Measurements from ENCODE around the gene CA10.

Gene CA10

DNA sequence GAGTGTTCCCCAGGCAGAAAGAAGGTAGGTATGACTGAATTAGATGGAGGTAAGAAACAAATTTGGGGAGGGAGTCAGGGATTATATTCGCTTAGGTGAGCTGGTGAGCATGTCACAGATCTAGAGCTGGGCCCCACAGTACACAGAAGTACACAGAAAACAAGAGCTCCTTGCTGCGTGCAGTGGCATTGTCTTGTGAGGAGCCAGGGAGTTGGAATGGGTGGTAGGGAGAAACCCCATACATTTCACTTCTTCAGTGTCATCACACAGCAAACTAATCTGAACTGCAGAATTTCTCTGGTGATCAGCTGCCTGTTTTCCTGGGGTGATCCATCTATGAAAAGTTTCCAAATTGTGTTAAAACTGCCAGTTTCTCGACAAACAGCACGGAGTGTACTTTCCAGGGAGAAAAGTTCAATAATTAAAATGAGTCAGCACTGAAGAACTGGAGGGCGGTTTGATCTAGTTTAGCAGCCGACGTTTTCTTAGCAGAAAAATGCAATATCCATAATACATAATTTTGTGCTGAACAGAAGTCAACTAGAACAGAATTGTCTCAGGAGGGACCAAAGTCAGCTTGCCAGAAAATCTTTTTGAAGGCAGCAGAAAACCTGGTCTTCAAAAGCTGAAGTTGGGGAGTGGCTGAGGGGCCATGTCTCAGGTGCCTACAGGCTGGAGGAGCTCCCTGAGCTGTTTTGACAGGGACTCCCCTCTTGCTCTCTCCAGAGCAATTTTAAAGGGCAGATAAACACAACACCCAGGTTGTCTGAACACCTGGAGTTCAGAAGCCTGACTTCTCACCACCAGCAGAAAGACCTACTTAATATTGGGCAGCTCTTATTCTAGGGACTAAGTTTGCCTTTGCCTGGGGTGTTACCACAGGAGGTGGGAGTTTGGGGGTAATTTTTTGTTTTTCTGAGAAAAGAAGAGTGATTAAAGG lies 448.6 kb downstream of the CA10 start:
- DNase-seq = no peak

DNA sequence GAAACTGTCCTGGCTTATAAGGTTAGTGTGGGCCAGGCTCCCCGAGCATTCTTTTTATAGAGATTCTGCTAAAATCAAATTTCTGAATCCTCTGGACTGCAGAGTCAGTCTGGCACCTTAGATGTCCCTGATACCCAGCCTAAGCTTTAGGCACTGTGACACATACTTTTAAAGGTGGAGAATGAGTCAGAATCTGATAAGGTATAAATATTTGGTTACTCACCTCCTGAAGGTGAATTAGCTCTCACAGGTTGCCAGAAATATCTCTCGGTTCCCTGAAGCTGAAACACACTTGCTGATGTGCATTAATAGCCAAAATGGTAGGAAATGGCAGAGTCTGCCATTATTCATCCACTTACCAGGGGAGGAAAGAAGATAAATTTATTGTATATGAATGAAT lies 451.3 kb downstream of the CA10 start:
- no peak for DNase-seq

DNA sequence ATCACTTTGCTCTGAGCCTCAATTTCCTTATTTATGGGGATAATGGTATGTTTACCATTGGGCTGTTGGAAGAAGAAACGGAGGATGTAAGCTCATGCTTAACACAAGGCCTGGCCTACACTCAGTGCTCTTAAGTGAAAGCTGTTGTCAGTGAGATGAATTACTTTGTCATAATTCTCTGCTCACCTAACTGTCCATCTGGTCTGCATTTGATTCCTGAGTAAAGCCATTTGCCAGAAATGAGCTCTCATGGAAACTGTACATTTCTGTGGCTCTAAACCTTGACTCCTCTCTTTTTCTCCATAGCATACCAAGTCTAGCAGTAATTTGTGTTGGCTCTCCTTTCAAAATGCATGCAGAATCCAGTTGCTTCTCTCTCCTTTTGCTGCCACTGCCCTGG lies 452.4 kb downstream of the CA10 start:
- DNase-seq = no peak

DNA sequence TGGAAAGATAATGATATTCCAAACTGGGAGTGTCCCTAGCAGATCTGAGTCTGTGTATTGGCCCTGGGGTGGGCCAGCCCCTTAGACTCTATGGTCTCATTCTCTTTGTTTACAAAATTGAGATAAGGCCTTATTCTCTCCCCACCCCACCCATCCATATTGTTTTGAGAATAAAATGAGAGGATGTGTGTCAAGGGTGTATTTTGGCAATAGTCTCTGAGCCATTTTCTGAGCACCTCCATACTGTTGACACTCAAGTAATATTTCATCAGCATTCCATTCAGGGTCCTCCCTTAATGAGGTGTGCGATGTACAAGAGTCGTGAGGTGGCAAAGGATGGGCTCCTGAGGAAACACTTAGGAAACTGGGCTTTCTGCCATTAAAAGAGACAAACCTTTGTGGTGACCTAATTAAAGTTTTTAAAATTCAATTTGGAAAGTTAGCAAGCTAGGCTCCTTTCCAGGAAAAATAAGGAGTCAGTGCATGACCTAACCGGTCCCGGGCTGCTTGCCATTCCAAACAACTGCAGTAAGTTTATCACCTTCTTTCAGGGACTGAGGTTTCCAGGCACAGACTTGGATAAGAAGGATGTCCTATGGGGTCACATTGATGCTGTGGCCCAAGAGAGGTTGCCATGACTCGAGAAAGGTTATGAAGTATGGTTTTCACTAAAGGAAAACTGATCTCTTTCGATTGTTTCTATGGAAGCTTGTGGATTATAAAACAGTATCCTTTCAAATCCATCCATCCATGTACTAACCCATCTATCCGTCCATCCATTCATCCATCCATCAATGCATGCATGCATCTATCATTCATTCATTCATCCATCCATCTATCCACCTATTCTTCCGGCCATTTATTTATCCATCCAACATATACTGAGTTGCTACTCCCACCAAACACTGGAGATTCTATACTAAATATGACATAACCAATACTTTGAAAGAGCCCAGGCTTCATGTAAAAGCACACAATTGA lies 454.9 kb downstream of the CA10 start:
- no peak for DNase-seq

DNA sequence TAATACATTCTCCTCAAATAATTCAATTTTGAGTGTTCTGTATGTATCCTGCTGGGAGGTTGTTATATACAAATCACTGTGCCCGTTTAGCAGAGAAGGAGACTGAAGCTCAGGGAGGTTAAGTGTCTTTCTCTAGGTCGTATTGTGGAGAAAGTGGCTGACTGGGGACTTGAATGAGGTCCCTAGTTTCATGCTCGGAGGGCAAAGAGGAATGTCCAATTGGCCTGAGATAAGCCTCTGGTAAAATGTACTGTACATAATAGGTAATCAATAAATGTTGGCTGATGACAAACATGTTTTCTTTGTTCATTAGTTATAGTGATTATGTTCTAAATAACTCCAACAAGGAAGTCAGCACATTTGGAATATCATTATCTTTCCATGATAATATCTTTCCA lies 455.6 kb downstream of the CA10 start:
- DNase-seq = no peak

DNA sequence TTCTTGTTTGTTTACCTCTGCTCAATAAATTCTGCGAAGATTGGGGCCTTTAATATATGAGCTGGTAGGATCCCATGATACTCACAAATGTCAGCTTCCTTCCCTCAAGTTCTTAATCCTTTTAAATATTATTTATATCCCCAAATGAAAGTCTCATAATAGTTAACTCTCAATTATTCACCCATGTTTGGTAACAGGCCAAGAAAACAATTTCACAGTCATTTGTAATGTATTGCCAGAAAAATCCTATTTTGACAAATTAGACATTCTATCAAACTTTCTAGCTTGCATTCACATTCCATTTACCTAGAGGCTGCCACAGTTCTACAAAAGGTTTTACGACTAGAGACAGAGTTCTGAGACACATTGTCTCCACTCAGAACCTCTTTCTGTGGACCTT lies 457.0 kb downstream of the CA10 start:
- DNase-seq = no peak

DNA sequence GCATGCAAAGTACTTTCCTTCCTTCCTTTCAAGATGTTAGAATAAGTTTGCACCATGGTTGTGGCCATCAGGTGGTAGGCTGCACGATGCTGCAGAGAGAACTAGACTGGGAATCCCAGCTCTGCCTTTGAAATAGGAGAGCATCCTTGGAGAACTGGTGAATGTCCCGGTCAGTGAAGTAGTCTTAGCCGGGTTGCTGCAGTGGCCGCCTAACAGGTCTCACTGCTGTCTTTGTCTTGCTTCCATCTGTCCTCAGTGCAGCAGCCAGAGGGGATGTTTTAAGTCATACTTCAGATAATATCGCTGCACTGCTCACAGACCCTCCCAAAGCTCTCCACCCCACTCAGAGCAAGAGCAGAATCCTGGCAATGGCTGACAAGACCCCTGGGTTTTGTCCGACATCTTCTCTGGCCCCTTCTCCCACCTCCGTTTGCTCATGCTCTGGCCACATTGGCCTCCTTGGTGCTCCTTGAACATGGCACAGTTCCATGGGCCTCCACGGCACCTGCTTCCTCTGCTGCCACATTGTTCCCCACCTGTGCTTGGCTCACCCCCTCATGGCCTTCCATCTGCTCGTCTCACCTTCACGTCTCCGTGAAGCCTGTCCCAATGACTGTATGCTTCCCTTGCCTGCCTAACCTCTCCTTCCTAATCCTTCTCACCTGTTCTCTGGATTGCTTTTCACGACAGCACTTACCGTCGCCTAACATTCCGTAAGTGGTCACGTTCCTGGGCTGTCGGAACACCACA lies 458.3 kb downstream of the CA10 start:
- DNase-seq = no peak

DNA sequence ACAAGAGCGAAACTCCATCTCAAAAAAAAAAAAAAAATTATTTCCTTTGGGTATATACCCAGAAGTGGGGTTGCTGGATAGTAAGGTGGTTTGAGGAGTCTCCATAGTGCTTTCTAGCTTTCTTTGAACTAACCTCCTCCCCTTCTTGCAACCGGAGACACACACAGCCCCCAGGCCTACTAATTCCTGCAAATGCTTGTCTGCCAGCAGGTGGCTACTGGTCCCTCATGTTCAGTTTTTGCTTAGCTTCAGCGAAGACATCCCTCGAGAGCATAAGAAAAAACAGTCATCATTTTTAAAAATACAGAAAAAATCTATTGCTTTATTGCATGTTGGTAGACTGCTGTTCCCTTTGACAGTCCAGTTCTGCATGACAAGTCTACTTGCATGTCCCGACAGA lies 459.2 kb downstream of the CA10 start:
- no peak for DNase-seq

DNA sequence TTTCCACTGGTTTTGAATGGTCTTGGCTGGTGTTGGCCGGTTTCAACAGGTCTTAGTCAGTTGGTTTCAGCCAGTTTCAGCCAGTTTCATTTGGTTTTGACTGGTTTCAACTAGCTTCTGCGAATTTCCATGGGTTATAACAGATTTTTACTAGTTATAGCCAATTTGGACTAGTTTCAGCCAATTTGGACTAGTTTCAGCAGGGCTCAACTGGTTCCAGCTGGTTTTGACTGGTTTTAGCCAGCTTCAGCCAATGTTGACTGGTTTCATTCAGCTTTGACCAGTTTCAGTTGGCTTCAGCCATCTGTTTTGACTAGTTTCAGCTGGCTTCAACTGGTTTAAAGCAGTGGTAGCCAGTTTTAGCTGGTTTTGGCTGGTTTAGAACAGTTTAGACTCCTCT lies 465.6 kb downstream of the CA10 start:
- no peak for DNase-seq

DNA sequence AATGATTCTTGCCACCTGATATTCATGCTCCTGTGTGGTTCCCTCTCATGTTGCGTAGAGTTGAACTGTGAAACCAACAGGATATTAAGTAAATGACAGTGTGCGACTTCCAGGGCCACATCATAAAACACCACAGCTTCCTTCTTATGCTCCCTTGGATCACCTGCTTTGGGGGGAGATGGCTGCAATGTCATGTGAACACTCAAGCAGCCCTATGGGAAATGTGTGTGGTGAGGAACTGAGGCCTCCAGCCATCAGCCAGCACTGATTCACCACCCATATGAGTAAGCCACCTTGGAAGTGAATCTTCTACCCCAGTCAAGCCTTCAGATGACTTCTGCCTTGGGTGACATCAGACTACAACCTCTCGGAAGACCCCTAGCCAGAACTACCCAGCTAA lies 470.6 kb downstream of the CA10 start:
- no peak for DNase-seq

DNA sequence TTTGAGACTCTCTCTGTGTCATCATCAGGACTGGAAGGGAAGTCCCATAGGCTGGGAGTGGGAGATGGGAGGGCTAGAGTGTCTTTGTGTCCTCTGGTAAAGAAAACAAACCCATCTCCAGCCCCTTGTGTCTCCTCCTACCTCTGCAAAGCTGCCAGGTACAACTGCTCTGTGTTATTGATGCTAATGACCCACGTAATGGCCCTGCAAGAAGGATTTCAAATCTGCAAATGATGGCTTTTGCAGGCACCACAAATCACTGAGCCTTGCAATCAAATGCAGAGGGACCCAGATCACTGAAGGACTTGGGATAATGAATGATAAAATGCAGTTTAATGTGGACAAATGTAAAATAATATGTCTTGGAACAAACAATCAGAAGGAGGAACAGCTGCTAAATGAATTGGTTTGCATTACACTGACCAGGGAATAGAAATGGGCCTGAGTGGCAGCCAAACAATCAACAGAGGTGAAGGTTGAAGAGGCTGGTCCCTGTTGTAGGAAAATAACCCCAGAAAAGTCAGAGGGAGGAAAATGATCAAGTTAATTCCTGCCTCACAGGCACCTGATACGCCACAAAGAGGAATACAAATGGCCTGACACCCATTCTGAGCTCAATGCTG lies 473.1 kb downstream of the CA10 start:
- no peak for DNase-seq

DNA sequence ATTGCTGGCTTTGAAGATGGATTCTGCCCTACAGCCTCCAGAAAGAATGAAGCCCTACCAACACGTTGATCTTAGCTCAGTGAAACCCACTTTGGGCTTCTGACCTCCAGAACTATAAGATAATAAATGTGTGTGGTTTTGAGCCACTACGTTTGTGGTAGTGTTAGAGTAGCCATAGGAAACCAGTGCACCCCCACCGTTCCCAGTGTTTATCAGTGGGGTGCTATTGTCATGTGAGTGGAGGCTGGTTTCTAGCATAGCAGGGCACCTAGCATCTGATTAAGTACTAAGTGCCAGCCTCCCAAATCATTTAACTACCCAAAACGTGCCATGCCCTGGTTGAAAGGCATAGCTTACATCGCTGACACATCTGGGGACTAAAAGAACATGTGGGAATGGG lies 474.3 kb downstream of the CA10 start:
- DNase-seq = no peak

DNA sequence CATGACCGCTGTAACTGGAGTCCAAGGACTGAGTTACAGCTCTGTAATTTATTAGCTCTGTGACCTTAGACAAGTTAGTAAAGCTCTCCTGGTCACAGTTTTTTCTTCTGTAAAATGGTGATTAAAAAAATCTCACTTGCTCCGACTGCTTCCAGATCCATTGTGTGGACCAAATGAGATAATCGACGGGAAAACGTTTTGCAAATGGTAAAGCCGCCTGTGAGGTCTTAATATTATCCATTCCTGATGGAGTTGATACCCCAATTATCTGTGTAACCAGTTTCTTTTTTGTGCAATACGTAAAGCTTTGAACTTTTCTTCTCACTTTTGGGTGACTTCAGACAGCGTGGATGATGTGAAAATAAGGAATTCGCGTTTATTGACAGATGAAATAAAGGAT lies 475.2 kb downstream of the CA10 start:
- no peak for DNase-seq

DNA sequence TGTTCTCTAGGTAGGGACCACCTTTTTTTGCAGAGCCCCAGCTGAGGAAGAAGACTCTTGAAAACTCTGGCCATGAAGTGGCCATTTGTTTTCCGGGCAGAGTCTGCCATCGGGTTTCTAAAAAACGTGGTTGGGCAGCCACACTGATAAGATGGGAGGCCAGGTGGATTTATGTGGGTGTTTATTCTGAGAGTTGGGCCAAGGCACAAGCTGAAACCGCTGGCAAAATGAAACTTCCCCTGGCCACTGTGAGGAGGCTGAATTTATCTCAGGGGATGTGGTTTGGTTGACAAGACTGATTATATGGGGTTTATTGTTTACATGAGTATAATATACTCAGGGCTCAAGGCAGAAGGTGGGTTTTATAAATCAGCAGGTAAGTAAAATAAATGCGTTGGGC lies 476.4 kb downstream of the CA10 start:
- DNase-seq = no peak

DNA sequence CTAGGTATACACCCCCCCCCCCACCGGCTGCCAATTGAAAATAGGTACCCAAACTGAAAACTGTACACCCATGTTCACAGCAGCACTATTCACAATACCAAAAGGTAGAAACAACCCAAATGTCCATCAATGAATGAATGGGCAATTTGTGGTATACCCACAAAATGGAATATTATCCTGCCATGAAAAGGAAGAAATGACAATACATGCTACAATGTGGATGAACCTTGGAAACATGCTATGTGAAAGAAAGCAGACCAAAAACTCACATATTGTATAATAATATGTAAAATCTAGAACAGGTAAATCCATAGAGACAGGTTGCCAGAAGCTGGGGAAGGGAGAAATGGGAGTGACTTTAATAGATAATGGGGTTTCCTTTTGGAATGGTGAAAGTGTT lies 480.6 kb downstream of the CA10 start:
- DNase-seq = no peak

DNA sequence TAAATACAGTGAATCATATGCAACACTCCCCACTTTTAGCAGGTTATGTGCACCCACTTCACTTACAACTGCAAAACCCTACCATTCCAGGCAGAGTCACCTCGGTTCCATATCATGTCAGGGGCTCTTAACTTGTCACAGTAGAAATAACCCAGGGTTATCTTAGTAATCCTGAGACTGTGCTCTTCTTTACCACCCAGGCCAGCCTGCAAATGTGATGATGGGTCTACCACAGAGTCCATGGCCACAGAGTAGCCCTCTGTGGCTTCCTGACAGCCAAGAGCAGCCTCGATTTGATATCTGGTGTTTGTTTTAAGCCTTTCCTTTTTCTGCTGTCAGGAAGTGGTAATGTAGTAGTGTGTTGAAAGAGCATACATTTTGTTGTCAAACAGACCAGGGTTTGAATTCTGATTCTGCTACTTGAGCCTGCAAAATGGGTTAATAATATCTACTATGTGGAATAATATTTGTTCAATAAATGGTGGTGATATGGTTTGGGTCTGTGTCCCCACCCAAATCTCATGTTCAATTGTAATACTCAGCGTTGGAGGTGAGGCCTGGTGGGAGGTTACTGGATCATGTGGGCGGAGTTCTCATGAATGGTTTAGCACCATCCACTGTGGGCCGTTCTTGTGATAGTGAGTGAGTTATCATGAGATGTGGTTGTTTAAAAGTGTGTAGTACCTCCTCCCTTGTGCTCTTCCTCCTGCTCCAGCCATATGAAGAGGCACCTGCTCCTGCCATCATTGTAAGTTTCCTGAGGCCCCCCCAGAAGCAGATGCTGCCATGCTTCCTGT lies 481.6 kb downstream of the CA10 start:
- DNase-seq = no peak

DNA sequence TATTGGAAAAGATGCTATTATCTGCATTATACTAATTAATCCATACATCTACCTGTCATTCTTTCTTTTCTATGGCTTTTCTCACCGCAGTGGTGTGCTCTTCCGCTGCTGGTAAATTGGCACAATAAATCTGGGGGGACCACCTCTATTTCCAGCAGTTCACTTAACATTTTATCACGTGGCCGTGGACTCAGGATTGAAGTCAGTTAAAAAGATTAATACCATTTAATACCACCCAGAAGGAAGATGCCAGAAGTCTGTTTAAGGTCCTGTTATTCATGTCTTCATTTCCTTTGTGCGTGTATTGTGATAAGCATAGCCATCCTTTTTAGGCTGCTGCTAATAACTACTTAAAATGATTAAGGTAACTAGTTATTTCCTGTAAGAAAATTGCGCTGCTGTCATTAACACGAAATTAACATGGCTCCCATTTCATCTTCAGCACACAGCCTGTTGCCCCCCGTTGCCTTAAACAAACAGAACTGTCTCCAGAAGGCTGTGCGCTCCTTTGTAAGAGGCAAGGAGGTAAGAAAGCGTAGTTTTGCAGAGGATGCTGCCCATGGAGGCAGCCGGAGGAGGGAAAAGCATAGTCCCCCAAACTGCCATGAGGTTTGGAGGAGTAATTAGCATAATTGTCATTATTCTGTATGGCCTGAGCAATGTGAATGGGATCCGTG lies 483.8 kb downstream of the CA10 start:
- DNase-seq = no peak

DNA sequence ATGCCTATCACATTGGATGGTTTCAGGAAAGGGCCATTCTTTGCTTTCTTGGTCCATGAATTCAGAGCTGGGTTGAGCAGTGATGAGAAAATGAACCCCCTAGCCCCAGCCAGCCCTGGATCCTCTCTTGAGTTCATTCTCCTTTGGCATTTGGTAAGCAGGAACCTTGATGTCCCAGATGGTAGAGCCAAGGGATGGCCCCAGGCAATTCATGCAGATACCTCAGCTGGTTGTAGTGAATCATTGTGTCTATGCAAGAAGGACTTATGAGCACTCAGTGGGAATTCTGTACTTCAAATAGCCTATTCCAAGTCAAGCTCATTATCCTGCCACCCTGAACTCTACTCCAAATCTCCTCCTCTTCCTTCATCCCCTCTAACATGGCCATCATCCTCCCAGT lies 485.4 kb downstream of the CA10 start:
- no peak for DNase-seq

DNA sequence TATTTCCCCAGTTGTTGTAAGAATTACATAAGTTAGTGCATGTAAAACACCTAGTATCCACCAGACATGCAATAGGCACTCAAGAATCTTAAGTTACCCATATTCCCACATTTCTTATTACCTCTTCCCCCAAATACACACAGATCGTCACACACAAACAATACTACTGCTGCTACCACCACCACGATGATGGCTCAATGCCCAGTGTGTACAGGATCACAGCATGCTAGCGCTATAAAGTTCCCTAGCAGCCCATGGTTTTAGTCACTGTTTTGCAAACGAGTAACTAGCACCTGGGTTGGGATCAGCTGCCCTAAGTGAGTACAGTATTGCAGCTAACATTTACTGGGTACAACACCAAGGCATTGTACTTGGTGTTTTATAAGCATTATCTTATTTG lies 486.4 kb downstream of the CA10 start:
- no peak for DNase-seq

DNA sequence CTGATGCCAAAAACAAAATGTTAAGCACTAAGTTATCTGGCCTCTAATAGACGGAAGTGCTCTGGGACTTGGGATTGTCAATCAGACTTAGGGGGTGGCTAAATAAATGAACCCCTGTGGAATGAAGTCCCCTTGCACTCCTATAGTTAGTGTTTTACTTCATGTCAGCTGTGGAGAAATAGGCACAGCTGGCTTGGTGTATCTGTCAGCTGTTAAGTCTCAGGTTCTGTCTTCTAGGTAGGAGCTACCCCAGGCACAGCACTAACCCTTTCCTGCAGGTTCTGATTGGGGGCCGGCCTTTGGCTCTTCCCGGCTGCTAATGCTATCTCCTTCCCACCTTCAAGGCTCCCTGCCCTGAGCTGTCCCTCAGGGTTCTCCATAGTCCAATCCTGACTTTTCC lies 487.6 kb downstream of the CA10 start:
- no peak for DNase-seq

DNA sequence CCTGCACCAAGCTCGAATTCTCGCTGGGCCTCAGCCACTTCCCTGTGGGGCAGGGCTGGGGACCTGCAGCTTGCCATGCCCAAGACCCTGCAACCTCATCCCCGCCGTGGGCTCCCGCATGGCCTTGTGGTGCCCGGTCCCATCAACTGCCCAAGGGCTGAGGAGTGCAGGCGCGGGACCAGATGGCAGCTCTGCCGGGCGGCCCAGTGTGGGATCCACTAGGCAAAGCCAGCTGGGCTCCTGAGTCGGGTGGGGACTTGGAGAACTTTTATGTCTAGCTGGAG lies 489.6 kb downstream of the CA10 start:
- DNase-seq = no peak
